Fibroblast of skin of right biceps (primary cell): Measurements from ENCODE around the gene LCN6.
"Not testable (repeated sequence)": the region's sequence is repeated elsewhere in the genome, so short reads cannot be mapped to it uniquely, and the experiment has no call there.

Experiments used
- DNase-seq: peaks from one replicate; pipeline ENCODE4 v3.0.0-alpha.2; 2013

The LCN6 gene

GRCh38 chr9:136782452-136782851 is 34.1 kb upstream of the LCN6 start:
- DNase-seq, result no peak

GRCh38 chr9:136779808-136780207 is 31.5 kb upstream of the LCN6 start:
- DNase-seq, result no peak

GRCh38 chr9:136777359-136777758 is 29.0 kb upstream of the LCN6 start:
- DNase-seq, result no peak

- no peak for DNase-seq
Measured at GRCh38 chr9:136776947-136777346, 28.6 kb upstream of the LCN6 start.

- DNase-seq, result no peak
Measured at GRCh38 chr9:136775191-136775590, 26.9 kb upstream of the LCN6 start.

- no peak for DNase-seq
Measured at GRCh38 chr9:136774416-136775045, 26.2 kb upstream of the LCN6 start.

- no peak for DNase-seq
Measured at GRCh38 chr9:136773386-136774044, 25.2 kb upstream of the LCN6 start.

GRCh38 chr9:136771907-136772415 is 23.6 kb upstream of the LCN6 start:
- no peak for DNase-seq

- no peak for DNase-seq
Measured at GRCh38 chr9:136769710-136770191, 21.4 kb upstream of the LCN6 start.

GRCh38 chr9:136766410-136767120 is 18.2 kb upstream of the LCN6 start:
- DNase-seq, result peak; percentile 22

GRCh38 chr9:136765745-136766409 is 17.6 kb upstream of the LCN6 start:
- not testable (repeated sequence) for DNase-seq

GRCh38 chr9:136765041-136765440 is 16.7 kb upstream of the LCN6 start:
- no peak for DNase-seq

GRCh38 chr9:136764301-136764891 is 16.1 kb upstream of the LCN6 start, which contains the start of gene LCN15:
LCN15 (minus strand) TSS chr9:136764518; CDS start chr9:136764488, 30 bp downstream.
- DNase-seq, result no peak

GRCh38 chr9:136763649-136764035 is 15.3 kb upstream of the LCN6 start:
- no peak for DNase-seq

GRCh38 chr9:136762915-136763648 is 14.8 kb upstream of the LCN6 start:
- peak; percentile 40 for DNase-seq

- no peak for DNase-seq
Measured at GRCh38 chr9:136762221-136762691, 13.9 kb upstream of the LCN6 start.

- no peak for DNase-seq
Measured at GRCh38 chr9:136761545-136761981, 13.2 kb upstream of the LCN6 start.

GRCh38 chr9:136760834-136761544 is 12.7 kb upstream of the LCN6 start:
- peak; percentile 46 for DNase-seq

- DNase-seq, result no peak
Measured at GRCh38 chr9:136760424-136760823, 12.1 kb upstream of the LCN6 start.

GRCh38 chr9:136759436-136760325 is 11.4 kb upstream of the LCN6 start:
- DNase-seq, result no peak
